ENCODE results near the gene IGSF6.

- TF ChIP-seq HMGXB4 (CRISPR knock-in tag; IDR thresholded peaks at IDR 0.05) (no peak), ZBTB17 (CRISPR knock-in tag; IDR thresholded peaks at IDR 0.05) (no peak), MYC (IDR thresholded peaks at IDR 0.05; ENCODE audit: low read depth, low read length) (no peak), MYC (CRISPR knock-in tag; IDR thresholded peaks at IDR 0.05; ENCODE audit: borderline replicate concordance, low read depth) (no peak), CTCF (IDR thresholded peaks at IDR 0.05 in 2 of 3, conservative IDR thresholded peaks at IDR 0.05 in 1 of 3; ENCODE audit: insufficient read depth in 2 of 3, low read depth in 1 of 3, low read length in 3 of 3) (no peak), TARDBP (IDR thresholded peaks at IDR 0.05) (no peak), HDGF (IDR thresholded peaks at IDR 0.05) (no peak), ZBTB8A (IDR thresholded peaks at IDR 0.05; ENCODE audit: partially characterized antibody) (no peak), SMAD1 (IDR thresholded peaks at IDR 0.05; ENCODE audit: low read depth, low read length, partially characterized antibody) (no peak)
- TF ChIP-seq, protein P1, sequence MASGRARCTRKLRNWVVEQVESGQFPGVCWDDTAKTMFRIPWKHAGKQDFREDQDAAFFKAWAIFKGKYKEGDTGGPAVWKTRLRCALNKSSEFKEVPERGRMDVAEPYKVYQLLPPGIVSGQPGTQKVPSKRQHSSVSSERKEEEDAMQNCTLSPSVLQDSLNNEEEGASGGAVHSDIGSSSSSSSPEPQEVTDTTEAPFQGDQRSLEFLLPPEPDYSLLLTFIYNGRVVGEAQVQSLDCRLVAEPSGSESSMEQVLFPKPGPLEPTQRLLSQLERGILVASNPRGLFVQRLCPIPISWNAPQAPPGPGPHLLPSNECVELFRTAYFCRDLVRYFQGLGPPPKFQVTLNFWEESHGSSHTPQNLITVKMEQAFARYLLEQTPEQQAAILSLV (tag; IDR thresholded peaks at IDR 0.05), result no peak
These were observed 62.1 kb downstream of the IGSF6 start for GRCh38 chr16:21590287-21590686.
